ENCODE results near the gene MMP17.

The MMP17 gene

GRCh38 chr12:131815131-131815530 is 13.1 kb upstream of the MMP17 start:
- no peak overlapping the region for H3K27ac ChIP-seq (ENCODE audit: low read depth, low read length)
- no peak overlapping the region for H3K9ac ChIP-seq (ENCODE audit: low read depth in 1 of 2, low read length in 2 of 2)
- no peaks in the 10 kb centered on the region for H3K27me3 ChIP-seq (ENCODE audit: control insufficient read depth in 1 of 2, insufficient read depth in 2 of 2, low read length in 2 of 2)
- H3K9me3 ChIP-seq (ENCODE audit: control insufficient read depth in 1 of 2, low read length in 2 of 2) = peaks cover 0 to 5% of the 10 kb centered on the region in 2 donors
- H3K4me3 ChIP-seq (ENCODE audit: low read depth in 1 of 2, low read length in 2 of 2) = no peak overlapping the region
- no peaks in the 10 kb centered on the region for H3K4me1 ChIP-seq (ENCODE audit: control insufficient read depth in 1 of 2, insufficient read depth in 2 of 2, low read length in 2 of 2)
- no peaks in the 10 kb centered on the region for H3K36me3 ChIP-seq (ENCODE audit: control insufficient read depth in 1 of 2, insufficient read depth in 2 of 2, low read length in 2 of 2)

GRCh38 chr12:131816495-131816894 is 11.7 kb upstream of the MMP17 start:
- no peaks in the 10 kb centered on the region for H3K27me3 ChIP-seq (ENCODE audit: control insufficient read depth in 1 of 2, insufficient read depth in 2 of 2, low read length in 2 of 2)
- H3K4me3 ChIP-seq (ENCODE audit: low read depth in 1 of 2, low read length in 2 of 2) = no peak overlapping the region
- H3K9me3 ChIP-seq (ENCODE audit: control insufficient read depth in 1 of 2, low read length in 2 of 2) = peaks cover 0 to 5% of the 10 kb centered on the region in 2 donors
- H3K4me1 ChIP-seq (ENCODE audit: control insufficient read depth in 1 of 2, insufficient read depth in 2 of 2, low read length in 2 of 2) = no peaks in the 10 kb centered on the region
- no peak overlapping the region for H3K27ac ChIP-seq (ENCODE audit: low read depth, low read length)
- H3K36me3 ChIP-seq (ENCODE audit: control insufficient read depth in 1 of 2, insufficient read depth in 2 of 2, low read length in 2 of 2) = no peaks in the 10 kb centered on the region
- H3K9ac ChIP-seq (ENCODE audit: low read depth in 1 of 2, low read length in 2 of 2) = no peak overlapping the region

DNA sequence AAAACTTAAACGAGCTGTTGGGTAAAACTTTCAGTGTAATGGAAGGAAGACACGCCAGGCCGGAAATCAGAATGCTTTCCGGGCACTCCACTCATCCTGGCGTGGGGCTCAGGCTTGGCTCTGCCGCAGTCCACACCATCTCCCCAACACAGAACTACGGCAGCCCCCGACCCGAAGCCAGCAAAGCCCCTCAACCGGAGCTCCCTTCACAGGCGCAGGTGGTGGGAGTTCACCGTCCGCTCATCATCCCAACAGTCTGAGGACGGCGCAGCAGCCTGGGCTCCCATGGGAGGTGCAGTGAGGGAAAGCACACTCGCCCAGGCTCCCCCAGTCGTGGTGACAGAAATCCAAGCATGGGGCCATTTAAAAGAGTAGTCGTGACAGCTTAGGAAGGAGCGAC is 11.0 kb upstream of the MMP17 start:
- no peaks in the 10 kb centered on the region for H3K36me3 ChIP-seq (ENCODE audit: control insufficient read depth in 1 of 2, insufficient read depth in 2 of 2, low read length in 2 of 2)
- H3K27ac ChIP-seq (ENCODE audit: low read depth, low read length) = no peak overlapping the region
- no peaks in the 10 kb centered on the region for H3K27me3 ChIP-seq (ENCODE audit: control insufficient read depth in 1 of 2, insufficient read depth in 2 of 2, low read length in 2 of 2)
- H3K4me1 ChIP-seq (ENCODE audit: control insufficient read depth in 1 of 2, insufficient read depth in 2 of 2, low read length in 2 of 2) = no peaks in the 10 kb centered on the region
- no peak overlapping the region for H3K4me3 ChIP-seq (ENCODE audit: low read depth in 1 of 2, low read length in 2 of 2)
- no peak overlapping the region for H3K9ac ChIP-seq (ENCODE audit: low read depth in 1 of 2, low read length in 2 of 2)
- peaks cover 0 to 5% of the 10 kb centered on the region in 2 donors for H3K9me3 ChIP-seq (ENCODE audit: control insufficient read depth in 1 of 2, low read length in 2 of 2)

DNA sequence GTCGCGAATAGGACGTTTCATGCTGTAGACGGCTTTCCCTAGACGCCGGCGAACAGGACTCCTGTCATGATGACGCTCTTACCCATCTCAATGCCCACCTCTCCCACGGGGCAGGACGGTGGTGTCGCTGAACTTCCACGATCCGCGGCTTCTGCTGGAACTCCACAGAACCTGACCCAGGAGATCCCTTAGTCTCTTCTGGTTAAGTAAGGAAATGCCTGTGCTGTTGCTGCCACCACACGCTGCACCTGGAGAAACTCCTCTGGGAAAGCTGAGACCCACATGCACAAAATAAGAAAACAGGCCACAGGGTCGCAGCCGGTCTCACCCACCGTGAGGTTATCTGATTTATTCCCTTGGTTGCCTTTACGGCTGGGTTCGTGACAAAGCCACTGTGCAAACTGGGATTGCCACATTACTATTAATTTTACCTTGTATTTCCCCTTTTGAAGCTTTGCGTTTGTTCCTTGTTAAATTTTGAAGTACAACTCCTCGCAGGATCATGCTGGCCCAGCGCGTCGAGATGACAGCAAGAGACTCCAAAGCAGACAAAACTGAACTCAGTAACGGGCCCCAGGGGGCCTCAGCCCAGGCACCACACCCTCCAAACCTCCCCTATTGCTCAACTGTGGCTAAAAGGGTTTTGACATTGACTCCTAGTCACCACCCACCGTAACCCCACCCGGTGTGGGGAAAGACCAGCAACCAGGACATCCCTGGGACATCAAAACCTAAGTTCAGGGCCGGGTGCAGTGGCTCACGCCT is 9.2 kb upstream of the MMP17 start:
- no peaks in the 10 kb centered on the region for H3K36me3 ChIP-seq (ENCODE audit: control insufficient read depth in 1 of 2, insufficient read depth in 2 of 2, low read length in 2 of 2)
- no peak overlapping the region for H3K27ac ChIP-seq (ENCODE audit: low read depth, low read length)
- no peaks in the 10 kb centered on the region for H3K9me3 ChIP-seq (ENCODE audit: control insufficient read depth in 1 of 2, low read length in 2 of 2)
- no peak overlapping the region for H3K4me3 ChIP-seq (ENCODE audit: low read depth in 1 of 2, low read length in 2 of 2)
- H3K9ac ChIP-seq (ENCODE audit: low read depth in 1 of 2, low read length in 2 of 2) = no peak overlapping the region
- H3K4me1 ChIP-seq (ENCODE audit: control insufficient read depth in 1 of 2, insufficient read depth in 2 of 2, low read length in 2 of 2) = no peaks in the 10 kb centered on the region
- peaks cover 0 to 3% of the 10 kb centered on the region in 2 donors for H3K27me3 ChIP-seq (ENCODE audit: control insufficient read depth in 1 of 2, insufficient read depth in 2 of 2, low read length in 2 of 2)

DNA sequence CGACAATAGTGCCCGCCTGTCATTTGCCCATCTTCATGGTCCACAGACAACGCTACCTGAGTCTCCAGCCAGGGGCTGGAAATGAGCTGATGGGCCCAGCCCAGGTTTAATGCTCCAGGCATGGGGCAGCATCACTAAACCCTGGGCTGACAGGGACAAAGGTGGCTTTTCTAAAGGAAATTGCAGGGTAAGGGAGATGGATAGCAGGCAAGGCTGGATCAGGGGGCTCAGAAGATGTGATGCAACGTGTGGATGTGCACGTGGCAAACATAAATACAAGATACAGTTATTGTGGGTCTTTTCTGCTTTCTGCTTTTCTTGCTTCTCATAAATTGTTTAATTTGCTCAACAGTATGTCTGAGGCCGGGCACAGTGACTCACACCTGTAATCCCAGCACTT is 3.7 kb upstream of the MMP17 start:
- Histone ChIP-seq H3K27ac (ENCODE audit: low read depth, low read length) (no peak overlapping the region), H3K9ac (ENCODE audit: low read depth in 1 of 2, low read length in 2 of 2) (no peak overlapping the region), H3K36me3 (ENCODE audit: control insufficient read depth in 1 of 2, insufficient read depth in 2 of 2, low read length in 2 of 2) (no peaks in the 10 kb centered on the region), H3K27me3 (ENCODE audit: control insufficient read depth in 1 of 2, insufficient read depth in 2 of 2, low read length in 2 of 2) (peaks cover 11 to 14% of the 10 kb centered on the region in 2 donors), H3K4me1 (ENCODE audit: control insufficient read depth in 1 of 2, insufficient read depth in 2 of 2, low read length in 2 of 2) (peaks cover 0 to under 1% of the 10 kb centered on the region in 2 donors), H3K4me3 (ENCODE audit: low read depth in 1 of 2, low read length in 2 of 2) (no peak overlapping the region), H3K9me3 (ENCODE audit: control insufficient read depth in 1 of 2, low read length in 2 of 2) (no peaks in the 10 kb centered on the region)

DNA sequence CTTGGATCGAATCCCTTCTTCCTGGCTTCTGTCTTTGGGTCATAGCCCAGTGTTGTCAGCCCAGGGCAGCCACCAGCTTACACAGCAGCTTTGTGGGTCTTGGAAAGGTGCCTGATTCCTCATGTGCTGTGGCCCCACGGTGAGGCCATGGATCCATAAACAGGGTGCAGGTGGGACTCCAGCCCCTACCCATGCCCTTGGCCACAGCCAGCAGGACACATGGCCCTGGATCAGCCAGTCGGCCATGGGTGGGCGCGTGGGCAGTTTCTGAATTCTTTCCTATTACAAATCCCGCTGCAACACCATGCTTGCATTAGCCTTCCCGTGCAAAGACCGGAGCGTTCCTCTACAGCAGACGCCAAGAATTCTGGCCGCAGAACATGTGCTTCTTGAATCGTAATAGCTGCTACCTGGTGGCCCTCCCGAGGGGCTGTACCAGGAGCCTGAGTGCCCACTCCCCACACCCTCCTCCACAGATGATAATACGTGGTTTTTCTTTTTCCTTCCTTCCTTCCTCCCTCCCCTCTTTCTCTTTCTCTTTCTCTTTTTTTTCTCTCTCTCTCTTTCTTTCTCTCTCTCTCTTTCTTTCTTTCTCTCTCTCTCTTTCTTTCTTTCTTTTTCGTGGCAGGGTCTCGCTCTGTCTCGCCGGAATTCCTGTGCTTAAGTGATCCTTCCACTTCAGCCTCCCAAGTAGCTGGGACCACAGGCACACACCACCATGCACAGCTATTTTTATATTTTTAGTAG is 2.9 kb upstream of the MMP17 start:
- H3K36me3 ChIP-seq (ENCODE audit: control insufficient read depth in 1 of 2, insufficient read depth in 2 of 2, low read length in 2 of 2) = no peaks in the 10 kb centered on the region
- H3K4me3 ChIP-seq (ENCODE audit: low read depth in 1 of 2, low read length in 2 of 2) = no peak overlapping the region
- peaks cover 20 to 22% of the 10 kb centered on the region in 2 donors for H3K27me3 ChIP-seq (ENCODE audit: control insufficient read depth in 1 of 2, insufficient read depth in 2 of 2, low read length in 2 of 2)
- no peaks in the 10 kb centered on the region for H3K9me3 ChIP-seq (ENCODE audit: control insufficient read depth in 1 of 2, low read length in 2 of 2)
- no peak overlapping the region for H3K9ac ChIP-seq (ENCODE audit: low read depth in 1 of 2, low read length in 2 of 2)
- peaks cover 0 to 8% of the 10 kb centered on the region in 2 donors for H3K4me1 ChIP-seq (ENCODE audit: control insufficient read depth in 1 of 2, insufficient read depth in 2 of 2, low read length in 2 of 2)
- H3K27ac ChIP-seq (ENCODE audit: low read depth, low read length) = no peak overlapping the region

DNA sequence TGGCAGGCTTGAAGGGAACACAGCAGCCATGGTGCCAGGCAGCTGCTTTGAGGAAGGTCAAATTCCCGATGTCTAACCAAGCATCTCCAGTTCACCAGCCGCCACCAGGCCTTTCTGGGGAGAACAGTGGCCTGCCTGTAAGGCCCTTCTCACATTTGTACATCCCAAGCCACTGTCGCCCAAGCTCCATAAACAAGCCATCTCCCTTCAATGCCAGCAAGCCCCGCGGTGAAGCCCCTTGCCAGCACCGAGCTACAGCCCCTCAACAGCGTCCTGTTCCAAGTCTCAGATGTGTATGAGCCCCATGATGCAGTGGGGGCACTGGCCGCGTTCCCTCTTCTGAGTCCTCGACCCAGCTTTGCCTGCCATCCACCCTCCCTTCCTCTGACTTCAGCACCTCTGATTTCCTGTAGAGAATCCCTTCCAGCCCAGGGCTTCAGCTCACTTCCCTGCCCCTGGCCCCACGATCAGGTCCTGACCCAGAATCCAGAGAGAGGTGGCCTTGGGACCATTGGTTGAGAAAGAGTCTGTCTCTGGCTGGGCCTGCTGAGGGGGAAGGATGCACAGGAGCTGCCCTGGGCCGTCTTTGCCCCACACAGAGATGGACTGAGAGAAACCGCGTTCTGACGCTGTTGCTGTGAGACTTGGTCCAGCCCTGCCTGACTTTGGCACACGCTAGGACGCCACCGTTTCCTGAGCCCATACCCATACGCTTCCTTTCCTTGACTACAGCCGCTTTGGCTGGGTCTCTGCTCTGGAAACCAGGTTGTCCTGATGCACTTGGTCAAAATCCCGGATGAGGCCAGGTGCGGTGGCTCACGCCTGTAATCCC is 1.9 kb upstream of the MMP17 start:
- Histone ChIP-seq H3K9ac (ENCODE audit: low read depth in 1 of 2, low read length in 2 of 2) (no peak overlapping the region), H3K4me1 (ENCODE audit: control insufficient read depth in 1 of 2, insufficient read depth in 2 of 2, low read length in 2 of 2) (peaks cover 0 to 17% of the 10 kb centered on the region in 2 donors), H3K4me3 (ENCODE audit: low read depth in 1 of 2, low read length in 2 of 2) (no peak overlapping the region), H3K27ac (ENCODE audit: low read depth, low read length) (no peak overlapping the region), H3K36me3 (ENCODE audit: control insufficient read depth in 1 of 2, insufficient read depth in 2 of 2, low read length in 2 of 2) (no peaks in the 10 kb centered on the region), H3K27me3 (ENCODE audit: control insufficient read depth in 1 of 2, insufficient read depth in 2 of 2, low read length in 2 of 2) (peaks cover 22 to 27% of the 10 kb centered on the region in 2 donors), H3K9me3 (ENCODE audit: control insufficient read depth in 1 of 2, low read length in 2 of 2) (no peaks in the 10 kb centered on the region)

DNA sequence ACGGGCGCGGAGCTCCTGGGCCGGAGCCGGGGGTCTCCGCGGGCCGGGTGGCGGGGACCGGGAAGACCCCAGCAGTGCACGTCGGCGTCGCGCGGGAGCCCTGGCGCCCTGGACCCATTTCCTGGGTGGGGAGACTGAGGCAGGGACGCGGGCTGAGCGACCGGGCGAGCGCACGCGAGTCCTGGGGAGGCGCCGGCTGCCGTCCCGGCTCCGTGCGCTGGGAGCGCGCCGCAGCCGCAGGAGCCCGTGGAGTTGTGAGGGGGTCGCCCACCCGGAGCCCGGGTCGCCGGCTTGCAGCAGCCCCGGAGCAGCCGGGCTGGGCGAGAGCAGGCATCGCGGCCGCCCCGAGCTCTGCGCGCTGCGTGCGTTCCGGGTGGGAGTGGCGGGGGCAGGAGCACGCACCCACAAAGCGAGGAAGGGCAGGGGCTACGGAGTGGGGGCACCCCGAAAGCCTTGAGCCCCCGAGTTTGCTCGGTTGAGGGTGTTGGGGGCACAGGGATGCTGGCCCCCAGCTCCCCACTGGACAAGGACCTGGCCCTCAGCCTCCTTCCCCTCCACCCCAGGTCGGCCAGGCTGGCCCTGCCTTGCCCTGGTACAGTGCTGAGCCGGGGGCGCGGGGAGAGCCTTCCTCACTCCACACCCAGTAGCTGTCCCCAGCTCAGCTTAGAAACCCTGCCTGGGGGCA is 620 bp downstream of the MMP17 start:
- Histone ChIP-seq H3K27me3 (ENCODE audit: control insufficient read depth in 1 of 2, insufficient read depth in 2 of 2, low read length in 2 of 2) (peaks cover 29 to 39% of the 10 kb centered on the region in 2 donors), H3K9me3 (ENCODE audit: control insufficient read depth in 1 of 2, low read length in 2 of 2) (no peaks in the 10 kb centered on the region), H3K27ac (ENCODE audit: low read depth, low read length) (no peak overlapping the region), H3K9ac (ENCODE audit: low read depth in 1 of 2, low read length in 2 of 2) (no peak overlapping the region), H3K4me1 (ENCODE audit: control insufficient read depth in 1 of 2, insufficient read depth in 2 of 2, low read length in 2 of 2) (peaks cover 0 to 18% of the 10 kb centered on the region in 2 donors), H3K4me3 (ENCODE audit: low read depth in 1 of 2, low read length in 2 of 2) (peak overlapping the region; percentile 29 to 55), H3K36me3 (ENCODE audit: control insufficient read depth in 1 of 2, insufficient read depth in 2 of 2, low read length in 2 of 2) (no peaks in the 10 kb centered on the region)

DNA sequence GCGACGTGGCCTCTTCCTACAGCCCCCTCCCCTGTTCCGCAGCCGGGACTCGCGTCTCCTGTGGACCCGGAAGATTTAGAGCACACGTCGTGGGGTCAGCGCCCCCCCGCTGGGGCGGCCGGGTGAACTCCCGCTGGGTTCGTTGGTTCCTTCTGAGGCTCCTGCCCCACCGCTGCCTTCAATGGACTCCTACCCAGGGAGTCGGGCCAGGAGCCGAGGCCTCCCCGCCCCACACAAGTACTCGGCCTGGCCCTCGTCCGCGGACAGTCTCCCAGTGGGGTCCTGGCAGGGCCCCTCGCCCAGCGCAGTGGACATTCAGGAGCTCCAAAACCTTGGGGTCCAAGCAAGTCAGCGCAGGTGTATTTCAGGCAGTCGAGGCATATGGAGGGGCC is 1.2 kb downstream of the MMP17 start:
- Histone ChIP-seq H3K27ac (ENCODE audit: low read depth, low read length) (no peak overlapping the region), H3K27me3 (ENCODE audit: control insufficient read depth in 1 of 2, insufficient read depth in 2 of 2, low read length in 2 of 2) (peaks cover 29 to 39% of the 10 kb centered on the region in 2 donors)

More for the DNA sequence above, 1.2 kb downstream of the MMP17 start:
- peaks cover 0 to 18% of the 10 kb centered on the region in 2 donors for H3K4me1 ChIP-seq (ENCODE audit: control insufficient read depth in 1 of 2, insufficient read depth in 2 of 2, low read length in 2 of 2)
- no peak overlapping the region for H3K9ac ChIP-seq (ENCODE audit: low read depth in 1 of 2, low read length in 2 of 2)
- peak overlapping the region; percentile 29 to 55 for H3K4me3 ChIP-seq (ENCODE audit: low read depth in 1 of 2, low read length in 2 of 2)
- H3K36me3 ChIP-seq (ENCODE audit: control insufficient read depth in 1 of 2, insufficient read depth in 2 of 2, low read length in 2 of 2) = no peaks in the 10 kb centered on the region
- no peaks in the 10 kb centered on the region for H3K9me3 ChIP-seq (ENCODE audit: control insufficient read depth in 1 of 2, low read length in 2 of 2)

All from duodenal mucosa (tissue), 2 donors.